Uterus (tissue), 2 donors: Measurements from ENCODE around the gene HSFX2.
"Not testable (repeated sequence)": the region's sequence is repeated elsewhere in the genome, so short reads cannot be mapped to it uniquely, and the experiment has no call there.

ENCODE experiments used
- POLR2A ChIP-seq, 2 donors: fragments of 450-650 bp; IDR thresholded peaks; one replicate each; pipeline ENCODE4 v1.6.1; 2016; ENCODE audit warnings: antibody characterized with exemption in 2 of 2, mild to moderate bottlenecking in 1 of 2, moderate library complexity in 1 of 2
- TF ChIP-seq, protein P1 (sequence below), 4 experiments: fragments of 200-600 bp in 2 of 4; fragments of 450-650 bp in 2 of 4; sonication (generic) in 2 of 4; IDR thresholded peaks; one replicate each; pipeline ENCODE4 v1.5.1; 2016 to 2019; ENCODE audit warnings: antibody characterized with exemption in 4 of 4, mild to moderate bottlenecking in 2 of 4, moderate library complexity in 1 of 4

DNA sequence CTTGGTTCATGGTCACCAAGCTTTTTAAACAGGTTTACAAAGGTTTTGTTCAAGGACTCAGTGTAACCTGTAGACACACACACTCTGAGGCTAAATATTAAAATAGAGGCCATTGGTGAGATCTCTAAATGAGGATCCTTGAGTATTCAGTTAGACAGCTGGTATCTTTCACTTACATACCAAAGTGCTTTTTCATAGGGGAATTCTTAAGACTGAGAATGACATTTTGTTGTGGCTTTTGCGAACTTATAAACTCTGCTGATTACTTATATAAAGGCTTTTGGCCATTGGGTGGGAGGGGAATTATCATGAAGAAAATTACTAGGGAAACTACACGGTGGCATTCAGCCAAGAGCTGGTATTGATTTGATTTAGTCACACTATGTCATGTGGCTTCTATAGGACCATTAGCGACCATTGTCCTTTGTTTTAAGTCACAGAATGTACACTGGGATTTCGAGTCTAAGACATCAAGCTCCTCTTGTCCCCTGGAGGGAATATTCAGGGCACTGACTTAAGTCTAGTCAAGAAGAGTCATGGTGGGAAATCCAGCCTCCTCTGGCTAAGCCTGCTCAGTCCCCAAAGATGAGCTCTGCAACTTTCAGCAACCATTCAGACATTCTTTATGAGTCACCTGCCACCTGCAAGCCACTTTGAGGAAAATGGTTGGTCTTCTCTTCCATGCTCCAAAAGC, 43.7 kb downstream of the HSFX2 start:
- TF ChIP-seq, protein P1, sequence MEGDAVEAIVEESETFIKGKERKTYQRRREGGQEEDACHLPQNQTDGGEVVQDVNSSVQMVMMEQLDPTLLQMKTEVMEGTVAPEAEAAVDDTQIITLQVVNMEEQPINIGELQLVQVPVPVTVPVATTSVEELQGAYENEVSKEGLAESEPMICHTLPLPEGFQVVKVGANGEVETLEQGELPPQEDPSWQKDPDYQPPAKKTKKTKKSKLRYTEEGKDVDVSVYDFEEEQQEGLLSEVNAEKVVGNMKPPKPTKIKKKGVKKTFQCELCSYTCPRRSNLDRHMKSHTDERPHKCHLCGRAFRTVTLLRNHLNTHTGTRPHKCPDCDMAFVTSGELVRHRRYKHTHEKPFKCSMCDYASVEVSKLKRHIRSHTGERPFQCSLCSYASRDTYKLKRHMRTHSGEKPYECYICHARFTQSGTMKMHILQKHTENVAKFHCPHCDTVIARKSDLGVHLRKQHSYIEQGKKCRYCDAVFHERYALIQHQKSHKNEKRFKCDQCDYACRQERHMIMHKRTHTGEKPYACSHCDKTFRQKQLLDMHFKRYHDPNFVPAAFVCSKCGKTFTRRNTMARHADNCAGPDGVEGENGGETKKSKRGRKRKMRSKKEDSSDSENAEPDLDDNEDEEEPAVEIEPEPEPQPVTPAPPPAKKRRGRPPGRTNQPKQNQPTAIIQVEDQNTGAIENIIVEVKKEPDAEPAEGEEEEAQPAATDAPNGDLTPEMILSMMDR (IDR thresholded peaks at IDR 0.05) = not testable (repeated sequence)
- not testable (repeated sequence) for TF ChIP-seq POLR2A (IDR thresholded peaks at IDR 0.05)
